AG08395 (cell line): Measurements from ENCODE around the gene STAM.
"Not testable (repeated sequence)": the region's sequence is repeated elsewhere in the genome, so short reads cannot be mapped to it uniquely, and the experiment has no call there.

Experiments
- DNase-seq: peaks from one replicate; pipeline ENCODE4 v3.0.0; 2012; ENCODE audit warnings: mixed read lengths, low spot score

Gene STAM

DNA sequence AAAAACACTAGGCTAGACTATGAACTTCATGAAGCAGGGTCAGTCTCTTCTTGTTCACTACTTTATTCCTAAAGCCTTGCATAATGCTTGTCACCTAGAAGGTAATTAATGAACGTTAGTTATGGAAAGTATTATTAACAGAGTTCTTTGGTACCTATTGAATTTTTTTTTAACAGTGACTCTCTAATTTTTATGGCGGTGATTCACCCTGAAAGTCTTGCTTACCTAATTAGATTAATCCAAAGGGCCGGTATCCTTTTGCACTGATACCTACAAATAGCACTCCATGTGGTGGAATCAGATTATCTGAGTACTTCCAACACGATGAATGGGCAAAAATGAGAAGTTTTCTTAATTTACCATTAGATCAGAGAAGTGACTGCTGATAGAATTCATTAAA is 31.7 kb downstream of the STAM start:
- no peak for DNase-seq

DNA sequence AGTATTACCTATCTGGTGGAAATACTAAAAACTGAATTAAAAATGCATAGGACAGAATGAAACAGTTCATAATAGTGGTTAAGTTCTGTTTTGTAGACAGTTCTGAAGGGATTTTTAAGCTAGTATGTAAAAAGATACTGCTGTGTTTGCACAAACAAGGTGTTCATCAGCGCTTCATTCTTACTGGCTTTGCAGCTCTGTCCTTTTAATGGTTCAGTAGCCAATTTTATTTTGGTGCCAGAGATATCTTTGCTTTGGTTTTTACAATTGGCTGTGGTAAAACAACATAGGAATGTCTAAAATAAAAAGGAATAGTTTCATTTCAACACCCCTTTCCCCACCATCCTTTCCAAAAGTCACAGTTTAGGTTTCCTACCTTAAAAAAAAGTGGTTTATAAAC is 33.0 kb downstream of the STAM start:
- no peak for DNase-seq

DNA sequence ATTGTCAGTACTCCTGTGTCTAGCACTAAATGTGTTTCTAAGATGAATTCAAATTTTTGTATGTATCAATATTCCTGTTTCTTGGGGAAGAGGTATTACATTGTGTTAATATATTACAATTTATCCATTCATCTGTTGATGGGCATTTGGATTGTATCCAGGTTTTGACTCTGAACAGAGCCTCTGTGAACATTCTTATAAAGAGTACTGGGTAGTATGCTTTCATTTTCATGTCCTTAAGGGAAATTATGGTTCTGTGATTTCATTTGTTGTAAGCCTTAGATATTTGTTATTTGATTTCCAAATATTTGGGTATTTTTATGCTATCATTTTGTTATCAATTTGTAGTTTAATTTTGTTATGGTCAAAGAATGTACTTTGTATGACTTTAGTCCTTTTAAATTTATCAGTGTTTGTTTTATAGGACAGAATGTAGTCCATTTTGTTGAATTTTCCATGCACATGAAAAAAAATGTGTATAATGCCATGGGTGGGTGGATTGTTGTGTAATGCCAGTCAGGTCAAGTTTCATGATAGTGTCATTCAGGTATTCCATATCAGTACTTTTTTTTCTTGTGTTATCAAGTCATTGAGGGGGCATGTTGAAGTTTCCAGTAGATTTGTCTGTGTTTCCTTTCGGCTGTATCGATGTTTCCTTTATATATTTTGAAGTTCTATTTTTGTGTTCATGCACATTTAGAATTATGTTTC is 38.4 kb downstream of the STAM start:
- no peak for DNase-seq

DNA sequence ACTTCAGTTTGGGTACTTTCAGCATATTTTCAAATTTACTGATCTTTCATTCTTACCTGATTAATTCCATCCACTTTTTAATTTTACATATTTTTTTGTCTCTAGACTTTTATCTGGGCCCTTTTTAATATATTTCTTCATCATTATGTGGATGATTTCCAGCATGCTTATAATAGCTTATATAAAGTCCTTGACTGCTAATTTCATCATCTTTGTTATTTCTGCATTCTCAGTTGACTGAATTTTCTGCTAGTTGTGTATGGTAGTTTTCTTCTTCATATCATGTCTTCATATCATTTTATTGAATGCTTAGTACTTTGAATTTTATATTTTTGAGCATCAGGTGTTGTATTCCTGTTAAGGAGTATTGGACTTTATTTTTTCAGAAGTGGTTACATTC is 39.6 kb downstream of the STAM start:
- DNase-seq = no peak

DNA sequence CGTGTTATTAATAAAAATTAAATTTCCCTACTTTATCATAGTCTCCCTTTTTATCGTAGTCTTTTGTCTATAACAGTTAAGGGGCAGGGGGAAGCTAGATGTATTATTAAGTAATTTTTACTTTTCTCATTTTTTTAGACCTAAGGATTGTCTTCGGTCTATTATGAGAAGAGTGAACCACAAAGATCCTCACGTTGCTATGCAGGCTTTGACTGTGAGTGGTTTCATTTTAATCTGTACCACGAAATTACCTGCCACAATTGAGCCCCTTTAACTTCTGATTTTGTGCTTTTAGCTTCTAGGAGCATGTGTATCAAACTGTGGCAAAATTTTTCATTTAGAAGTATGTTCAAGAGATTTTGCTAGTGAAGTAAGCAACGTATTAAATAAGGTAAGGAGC is 40.6 kb downstream of the STAM start:
- DNase-seq = no peak

DNA sequence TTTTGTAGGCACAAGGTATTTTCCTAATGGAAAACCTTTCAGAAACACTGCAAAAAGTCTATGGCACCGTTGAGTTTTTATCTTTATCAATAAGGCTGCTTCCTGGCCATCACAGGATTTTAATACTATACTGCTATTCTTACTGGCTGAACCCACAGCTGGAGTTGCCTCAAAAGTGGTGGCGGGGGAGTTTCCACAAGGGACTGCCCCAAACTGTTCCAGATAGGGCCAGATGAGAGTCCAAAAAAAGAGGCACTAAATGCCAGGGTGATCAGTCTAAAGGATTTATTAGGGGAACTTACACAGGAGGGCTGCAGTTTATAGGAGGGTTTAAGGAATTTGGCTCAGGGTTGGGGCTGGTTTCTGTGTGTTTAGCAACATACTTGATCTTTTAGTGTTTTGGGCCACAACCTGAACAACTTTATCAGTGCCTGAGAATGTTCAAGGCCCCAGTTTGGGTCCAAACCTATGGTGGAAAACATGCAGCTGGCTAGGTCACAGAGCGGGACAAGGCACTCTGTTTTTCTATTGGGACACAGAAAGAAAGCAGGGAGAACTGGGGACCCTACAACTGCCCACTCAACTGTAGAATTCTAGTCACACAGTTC is 41.4 kb downstream of the STAM start:
- no peak for DNase-seq

DNA sequence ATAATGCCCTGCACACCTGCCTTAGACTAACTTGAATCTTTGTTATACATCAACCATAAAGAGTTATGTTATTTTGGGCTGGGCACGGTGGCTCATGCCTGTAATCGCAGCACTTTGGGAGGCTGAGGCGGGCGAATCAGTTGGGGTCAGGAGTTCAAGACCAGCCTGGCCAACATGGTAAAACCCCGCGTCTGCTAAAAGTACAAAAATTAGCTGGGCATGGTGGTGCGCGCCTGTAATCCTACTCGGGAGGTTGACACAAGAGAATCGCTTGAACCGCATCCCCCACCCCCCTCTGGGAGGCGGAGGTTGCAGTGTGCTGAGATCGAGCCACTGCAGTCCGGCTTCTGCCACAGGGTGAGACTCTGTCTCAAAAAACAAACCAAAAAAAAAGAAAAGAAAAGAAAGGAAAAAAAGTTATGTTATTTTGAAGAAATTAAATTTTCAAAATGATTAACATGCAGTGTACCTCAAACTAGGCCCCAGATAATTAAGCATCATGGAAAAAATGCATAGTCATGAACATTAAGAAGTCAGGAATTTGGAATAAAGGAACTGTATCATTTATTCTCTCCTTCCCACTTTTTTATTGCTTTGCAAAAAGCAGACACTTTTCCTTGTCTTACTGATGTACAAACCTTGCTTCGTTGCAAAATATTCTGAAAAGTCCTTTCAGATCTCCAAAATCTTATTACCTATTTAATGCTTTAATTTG is 43.3 kb downstream of the STAM start:
- DNase-seq = no peak

DNA sequence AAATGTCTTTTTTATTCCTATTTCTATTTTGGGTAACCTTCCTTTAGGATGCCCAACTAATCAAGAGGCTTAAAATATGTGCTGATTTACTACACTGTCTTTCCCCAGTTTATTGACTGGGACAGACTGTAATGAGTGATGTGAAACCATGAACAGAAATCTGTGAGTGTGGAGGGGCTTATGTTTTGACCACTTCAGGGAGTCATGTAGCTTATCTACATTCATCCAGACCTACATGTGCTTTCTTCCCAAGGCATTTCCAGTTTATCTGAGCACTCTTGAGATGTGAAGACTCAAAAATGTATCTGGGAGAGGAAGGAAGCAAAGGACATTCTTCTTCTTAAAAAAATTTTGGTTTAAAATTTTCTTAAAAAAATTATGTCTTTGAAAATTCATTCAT is 45.2 kb downstream of the STAM start:
- no peak for DNase-seq

DNA sequence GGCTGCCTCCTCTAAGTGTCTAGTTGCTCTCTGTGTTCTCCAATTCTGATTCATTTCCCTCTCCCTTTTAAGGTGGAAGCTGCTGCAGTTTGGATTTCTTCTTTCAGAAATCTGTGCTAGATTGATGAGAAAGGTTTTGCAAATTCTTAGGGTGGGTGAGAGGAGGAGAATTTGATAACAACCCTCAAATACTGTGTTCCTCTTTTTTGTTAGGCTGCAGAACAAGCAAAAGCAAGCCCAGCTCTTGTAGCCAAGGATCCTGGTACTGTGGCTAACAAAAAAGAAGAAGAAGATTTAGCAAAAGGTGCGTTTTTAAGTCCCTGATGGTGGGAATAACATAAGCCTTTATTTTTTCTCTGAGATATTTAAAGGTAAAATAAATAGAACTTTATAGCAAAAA is 49.1 kb downstream of the STAM start:
- no peak for DNase-seq

DNA sequence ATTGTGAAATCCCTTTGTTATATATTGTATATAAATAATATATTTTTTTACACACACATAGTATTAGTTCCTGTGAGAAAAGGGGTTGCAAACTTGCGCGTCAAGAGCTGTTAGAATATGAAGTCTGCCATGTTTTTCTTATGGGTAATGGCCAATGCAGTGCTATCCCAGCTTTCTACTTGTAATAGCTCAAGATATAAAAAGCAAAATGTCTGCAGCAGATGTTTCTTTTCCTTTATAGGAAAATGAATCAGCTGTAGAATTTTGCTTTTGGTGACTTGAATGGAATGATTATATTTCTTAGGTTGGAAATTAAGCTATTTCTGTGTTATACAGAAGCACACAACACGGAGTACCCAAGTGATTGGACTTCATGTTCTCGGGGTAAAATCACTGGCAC is 54.7 kb downstream of the STAM start:
- DNase-seq = no peak

DNA sequence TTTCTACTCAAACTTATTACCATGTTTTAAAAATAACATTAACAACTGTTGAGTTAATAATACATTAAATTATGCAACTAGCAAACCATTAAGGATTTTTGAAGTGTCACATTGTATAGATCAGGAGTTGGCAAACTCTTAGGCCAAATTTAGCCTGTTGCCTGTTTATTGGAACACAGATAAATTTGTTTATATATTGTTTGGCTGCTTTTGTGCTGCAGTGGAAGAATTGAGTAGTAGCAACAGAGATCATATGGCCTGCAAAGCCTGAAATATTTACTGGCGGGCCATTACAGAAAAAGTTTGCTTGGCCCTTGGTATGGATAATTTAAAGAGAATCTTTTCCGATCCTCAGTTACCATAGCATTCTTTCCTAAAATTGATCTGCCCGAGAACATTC is 57.4 kb downstream of the STAM start:
- DNase-seq = no peak

DNA sequence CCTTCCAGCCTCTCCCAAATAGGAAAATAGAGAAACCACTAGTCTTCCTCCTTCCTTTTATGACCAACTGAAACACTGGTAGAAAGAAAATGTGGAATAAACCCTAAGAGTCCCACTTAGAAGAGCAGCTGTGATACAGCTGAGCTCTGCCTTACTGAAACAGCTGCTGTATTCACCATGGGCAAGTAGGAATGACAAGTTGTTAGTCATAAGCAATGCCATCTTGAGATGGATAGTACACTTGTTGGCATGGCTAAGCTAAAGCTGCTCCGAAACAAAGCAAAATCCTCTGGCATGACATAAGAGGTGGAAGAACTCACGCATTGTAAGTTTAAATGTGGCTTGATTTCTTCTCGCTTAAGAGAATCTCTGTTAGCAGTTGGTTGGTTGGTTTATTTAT is 59.8 kb downstream of the STAM start:
- no peak for DNase-seq

DNA sequence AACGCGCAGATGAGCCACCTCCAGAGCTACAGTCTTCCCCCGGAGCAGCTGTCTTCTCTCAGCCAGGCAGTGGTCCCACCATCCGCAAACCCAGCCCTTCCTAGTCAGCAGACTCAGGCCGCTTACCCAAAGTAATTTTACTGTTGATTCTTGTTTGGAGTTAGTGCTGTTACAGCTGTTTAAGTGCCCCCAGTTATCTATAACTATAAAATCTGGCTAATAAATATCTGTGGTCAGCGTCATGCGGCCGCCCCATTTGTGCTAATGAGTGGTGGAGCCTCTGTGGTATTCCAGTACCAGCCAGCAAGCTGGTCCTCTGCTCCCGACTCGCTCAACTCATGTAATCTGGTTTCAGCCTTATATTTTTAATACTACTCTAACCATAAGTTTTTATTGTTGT is 64.9 kb downstream of the STAM start:
- DNase-seq = no peak

DNA sequence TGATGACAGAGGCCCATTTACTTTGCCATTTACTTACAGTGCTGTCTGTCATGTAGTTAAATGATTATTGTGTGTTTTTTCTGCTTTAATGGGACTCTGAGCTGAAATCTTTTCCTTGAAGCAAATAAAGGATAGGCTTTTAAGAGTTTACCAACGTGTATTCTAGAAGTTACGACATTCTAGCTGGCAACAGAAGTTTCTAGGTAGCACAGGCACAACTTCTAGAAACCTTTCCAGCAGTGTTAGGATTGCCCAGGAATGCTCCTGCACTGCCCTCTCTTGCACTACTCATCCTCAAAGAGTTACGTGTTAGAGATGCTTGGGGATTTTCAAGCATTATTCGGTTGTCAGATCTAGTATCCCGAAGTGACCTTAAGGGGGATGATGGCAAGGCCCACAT is 65.5 kb downstream of the STAM start:
- no peak for DNase-seq

DNA sequence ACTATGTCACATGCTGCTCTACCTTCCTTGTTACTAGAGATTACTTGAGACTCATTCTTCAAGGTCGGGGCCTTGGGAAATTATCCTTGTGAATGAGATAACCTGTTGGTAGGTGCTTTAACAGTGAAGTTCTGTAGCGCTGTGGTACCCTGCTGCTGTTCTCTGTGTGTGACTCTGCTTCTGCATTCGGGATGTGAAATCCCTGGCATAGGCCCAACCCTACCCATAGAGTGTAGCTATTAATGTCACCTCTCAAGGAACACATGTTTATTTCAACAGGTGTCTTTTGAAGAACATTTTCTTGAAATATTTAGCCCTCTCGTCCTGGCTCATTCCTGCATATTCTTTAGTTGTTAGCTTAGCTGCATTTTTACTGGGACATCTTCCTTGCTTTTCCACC is 66.2 kb downstream of the STAM start:
- DNase-seq = no peak

DNA sequence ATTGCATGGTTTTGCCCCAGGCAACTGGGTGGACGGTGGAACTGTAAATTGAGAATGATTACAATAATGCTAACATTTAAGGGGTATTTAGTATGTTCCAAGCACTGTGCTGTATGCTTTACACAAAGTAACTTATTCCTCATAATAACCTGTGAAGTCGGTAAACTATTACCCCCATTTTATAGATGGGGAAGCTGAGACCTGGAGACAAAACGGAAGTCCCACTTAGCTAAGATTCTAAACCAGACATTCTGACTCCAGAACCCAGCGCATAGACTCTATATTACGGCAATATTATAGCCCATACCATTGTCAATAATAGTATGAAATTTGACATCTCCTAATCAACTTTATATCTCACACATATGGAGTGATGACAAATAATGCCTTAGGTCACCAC is 68.1 kb downstream of the STAM start:
- DNase-seq = no peak

DNA sequence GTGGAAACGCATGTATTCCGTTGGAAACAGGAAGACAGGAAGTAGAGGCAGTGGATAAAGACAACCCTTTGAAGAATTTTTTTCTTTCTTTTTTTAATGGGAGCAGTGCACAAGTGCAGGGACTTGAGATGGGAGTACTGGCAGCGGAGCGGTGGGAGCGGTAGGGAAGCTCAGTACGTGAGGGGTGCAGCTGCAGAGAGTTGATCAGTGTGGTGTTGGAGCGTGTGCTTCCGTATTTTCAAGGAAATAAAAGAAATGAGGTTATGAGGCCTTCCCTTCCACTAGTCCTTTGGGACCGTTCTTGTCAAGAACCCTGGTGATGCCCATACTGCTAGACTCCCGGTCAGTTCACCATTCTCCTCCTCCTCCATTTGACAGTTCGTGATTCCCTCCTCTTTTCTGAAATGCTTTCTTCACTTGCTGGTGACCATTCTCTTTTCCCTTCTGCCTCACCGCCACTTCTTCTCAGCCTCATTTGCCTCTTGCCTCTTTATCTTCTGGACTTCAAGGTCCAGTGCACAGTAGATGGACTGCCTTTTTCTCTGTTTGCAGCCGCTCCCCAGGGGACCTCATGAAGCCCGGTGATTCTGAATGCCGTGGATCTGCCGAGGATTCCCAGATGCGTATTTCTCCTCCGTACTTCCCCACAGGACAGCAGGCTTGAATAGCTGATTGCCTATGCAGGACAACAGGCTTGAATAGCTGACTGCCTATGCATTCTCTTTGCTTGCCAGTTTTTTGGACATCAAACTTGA is 68.9 kb downstream of the STAM start:
- no peak for DNase-seq

DNA sequence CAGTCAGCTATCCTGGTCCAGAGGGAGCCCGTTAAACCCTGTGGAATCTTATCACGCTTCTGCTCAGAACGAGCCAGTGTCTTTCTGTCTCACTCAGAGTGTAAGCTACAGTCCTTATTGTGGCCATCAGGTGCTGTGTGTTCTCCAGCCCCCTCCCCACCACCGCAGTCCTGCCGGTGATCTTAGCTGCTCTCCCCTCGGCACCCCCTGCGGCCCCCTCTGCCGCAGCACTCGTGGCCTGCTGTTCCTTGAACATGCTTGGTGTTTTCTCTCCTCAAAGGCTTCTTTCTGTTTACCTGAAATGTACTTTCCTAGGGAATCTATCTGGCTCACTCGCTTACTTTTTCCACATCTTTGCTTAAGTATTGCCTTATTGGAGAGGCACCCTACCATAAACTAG is 69.8 kb downstream of the STAM start:
- no peak for DNase-seq

DNA sequence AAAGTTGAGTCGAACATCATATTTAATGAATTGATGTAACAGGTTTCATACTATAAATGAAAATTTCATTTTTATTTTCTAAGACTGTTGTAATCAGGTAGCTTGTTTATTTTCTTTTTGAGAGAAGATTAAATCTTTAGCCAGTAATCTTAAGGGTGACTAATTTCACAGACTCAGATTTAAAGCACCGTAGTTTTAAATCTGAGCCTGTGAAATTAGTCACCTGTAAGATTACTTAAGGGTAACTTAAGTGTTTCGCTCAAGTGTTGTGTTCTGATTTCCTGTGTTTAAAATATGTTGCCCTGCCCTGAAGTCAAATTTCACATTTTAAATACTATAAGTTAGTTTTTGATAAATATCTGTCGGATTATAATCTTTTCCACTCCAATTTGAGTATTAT is 72.2 kb downstream of the STAM start:
- DNase-seq = no peak

DNA sequence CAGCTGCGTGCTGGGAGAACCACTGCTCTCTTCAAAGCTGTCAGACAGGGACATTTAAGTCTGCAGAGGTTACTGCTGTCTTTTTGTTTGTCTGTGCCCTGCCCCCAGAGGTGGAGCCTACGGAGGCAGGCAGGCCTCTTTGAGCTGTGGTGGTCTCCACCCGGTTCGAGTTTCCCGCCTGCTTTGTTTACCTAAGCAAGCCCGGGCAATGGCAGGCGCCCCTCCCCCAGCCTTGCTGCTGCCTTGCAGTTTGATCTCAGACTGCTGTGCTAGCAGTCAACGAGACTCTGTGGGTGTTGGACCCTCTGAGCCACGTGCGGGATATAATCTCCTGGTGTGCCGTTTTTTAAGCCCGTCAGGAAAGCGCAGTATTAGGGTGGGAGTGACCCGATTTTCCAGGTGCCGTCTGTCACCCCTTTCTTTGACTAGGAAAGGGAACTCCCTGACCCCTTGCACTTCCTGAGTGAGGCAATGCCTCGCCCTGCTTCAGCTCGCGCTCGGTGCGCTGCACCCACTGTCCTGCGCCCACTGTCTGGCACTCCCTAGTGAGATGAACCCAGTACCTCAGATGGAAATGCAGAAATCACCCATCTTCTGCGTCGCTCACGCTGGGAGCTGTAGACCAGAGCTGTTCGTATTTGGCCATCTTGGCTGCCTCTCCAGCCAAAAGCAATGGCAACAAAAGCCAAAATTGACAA is 78.5 kb downstream of the STAM start:
- not testable (repeated sequence) for DNase-seq

DNA sequence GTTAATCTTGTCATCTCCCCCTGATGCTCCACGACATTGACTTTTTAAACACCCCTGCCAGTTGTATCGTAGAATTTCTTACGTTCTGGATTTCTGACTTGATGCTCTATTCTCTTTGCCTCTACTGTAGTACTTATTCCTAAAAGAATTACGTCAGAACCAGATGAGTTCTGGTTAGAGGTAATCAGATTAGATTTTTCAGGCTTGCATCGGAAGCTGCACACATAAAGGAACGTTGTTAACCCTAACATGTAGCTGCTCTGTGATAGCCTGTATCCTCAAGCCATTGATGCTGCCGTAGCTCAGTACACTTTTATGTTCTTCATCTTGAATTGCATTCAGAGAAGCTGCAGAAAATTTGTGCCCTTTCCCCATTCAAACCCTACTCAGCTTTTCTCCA is 81.8 kb downstream of the STAM start:
- no peak for DNase-seq

DNA sequence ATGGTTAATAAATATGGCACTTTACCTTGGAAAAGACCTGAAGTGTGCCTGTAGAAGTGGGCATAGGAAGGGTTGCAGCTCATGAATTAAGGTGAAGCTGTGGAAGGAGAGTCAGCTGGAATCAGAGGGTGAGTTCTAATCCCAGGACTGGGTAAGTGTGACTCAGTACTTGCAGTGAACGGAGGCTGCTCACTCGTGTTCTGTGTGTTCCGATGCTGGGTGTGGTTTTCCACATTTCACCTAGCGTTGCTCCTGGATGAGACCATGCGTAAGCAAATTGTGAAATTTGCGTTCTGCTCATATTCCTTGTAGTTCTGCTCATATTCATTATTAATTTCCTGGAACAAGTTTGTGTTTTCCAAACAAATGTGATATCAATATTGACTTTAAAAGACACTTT is 85.7 kb downstream of the STAM start:
- no peak for DNase-seq
